ENCODE measurements around the gene PDE4B.
A peak's percentile ranks its signal among the peaks of the same experiment; 100 is the strongest.

PDE4B gene

GRCh38 chr1:66182551-66183178 is 390.0 kb downstream of the PDE4B start:
- peak; percentile 15 for DNase-seq (ENCODE audit: low read depth)

GRCh38 chr1:66183400-66183799 is 390.7 kb downstream of the PDE4B start:
- DNase-seq (ENCODE audit: low read depth): no peak

- DNase-seq (ENCODE audit: low read depth): no peak
Measured at GRCh38 chr1:66197120-66197519, 404.4 kb downstream of the PDE4B start.

- DNase-seq (ENCODE audit: low read depth): no peak
Measured at GRCh38 chr1:66197785-66198184, 405.1 kb downstream of the PDE4B start.

GRCh38 chr1:66206563-66207144 is 414.0 kb downstream of the PDE4B start:
- no peak for DNase-seq (ENCODE audit: low read depth)

- no peak for DNase-seq (ENCODE audit: low read depth)
Measured at GRCh38 chr1:66207484-66207883, 414.8 kb downstream of the PDE4B start.

- DNase-seq (ENCODE audit: low read depth): no peak
Measured at GRCh38 chr1:66208632-66209031, 415.9 kb downstream of the PDE4B start.

GRCh38 chr1:66210635-66211244 is 418.0 kb downstream of the PDE4B start:
- DNase-seq (ENCODE audit: low read depth): no peak

GRCh38 chr1:66211521-66211920 is 418.8 kb downstream of the PDE4B start:
- no peak for DNase-seq (ENCODE audit: low read depth)

GRCh38 chr1:66213491-66213890 is 420.8 kb downstream of the PDE4B start:
- DNase-seq (ENCODE audit: low read depth): no peak

- DNase-seq (ENCODE audit: low read depth): no peak
Measured at GRCh38 chr1:66214901-66215300, 422.2 kb downstream of the PDE4B start.

- no peak for DNase-seq (ENCODE audit: low read depth)
Measured at GRCh38 chr1:66217021-66217420, 424.3 kb downstream of the PDE4B start.

GRCh38 chr1:66217561-66217960 is 424.9 kb downstream of the PDE4B start:
- no peak for DNase-seq (ENCODE audit: low read depth)

- DNase-seq (ENCODE audit: low read depth): no peak
Measured at GRCh38 chr1:66220477-66220876, 427.8 kb downstream of the PDE4B start.

- DNase-seq (ENCODE audit: low read depth): no peak
Measured at GRCh38 chr1:66223681-66224080, 431.0 kb downstream of the PDE4B start.

GRCh38 chr1:66226985-66227384 is 434.3 kb downstream of the PDE4B start:
- no peak for DNase-seq (ENCODE audit: low read depth)

GRCh38 chr1:66227966-66228365 is 435.3 kb downstream of the PDE4B start:
- DNase-seq (ENCODE audit: low read depth): no peak

- DNase-seq (ENCODE audit: low read depth): no peak
Measured at GRCh38 chr1:66231217-66231616, 438.5 kb downstream of the PDE4B start.

- no peak for DNase-seq (ENCODE audit: low read depth)
Measured at GRCh38 chr1:66231681-66232463, 439.2 kb downstream of the PDE4B start.

GRCh38 chr1:66237042-66237441 is 444.3 kb downstream of the PDE4B start:
- no peak for DNase-seq (ENCODE audit: low read depth)

- DNase-seq (ENCODE audit: low read depth): no peak
Measured at GRCh38 chr1:66237722-66238479, 445.2 kb downstream of the PDE4B start.

- DNase-seq (ENCODE audit: low read depth): no peak
Measured at GRCh38 chr1:66239834-66240233, 447.1 kb downstream of the PDE4B start.
